ENCODE data around the gene MYO10.
"Not testable (repeated sequence)": the region's sequence is repeated elsewhere in the genome, so short reads cannot be mapped to it uniquely, and the experiment has no call there.

The MYO10 gene

DNA sequence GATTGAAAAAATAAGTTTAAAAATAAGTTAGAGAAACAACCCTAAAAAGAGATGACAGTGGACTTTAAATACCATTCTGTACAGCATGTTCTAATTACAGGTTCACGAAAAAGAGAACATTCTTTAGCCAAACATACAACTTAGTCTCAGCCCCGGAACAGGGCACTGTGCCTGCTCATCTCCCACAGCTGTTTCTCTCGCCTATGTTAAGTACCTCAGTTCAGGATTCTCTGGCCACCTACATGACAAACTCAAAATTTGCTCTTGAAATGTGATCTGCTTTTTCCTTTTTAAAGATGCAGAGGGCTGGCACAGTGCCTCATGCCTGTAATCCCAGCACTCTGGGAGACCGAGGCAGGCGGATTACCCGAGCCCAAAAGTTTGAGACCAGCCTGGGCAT lies 52.3 kb downstream of the MYO10 start:
- no peak for DNase-seq

DNA sequence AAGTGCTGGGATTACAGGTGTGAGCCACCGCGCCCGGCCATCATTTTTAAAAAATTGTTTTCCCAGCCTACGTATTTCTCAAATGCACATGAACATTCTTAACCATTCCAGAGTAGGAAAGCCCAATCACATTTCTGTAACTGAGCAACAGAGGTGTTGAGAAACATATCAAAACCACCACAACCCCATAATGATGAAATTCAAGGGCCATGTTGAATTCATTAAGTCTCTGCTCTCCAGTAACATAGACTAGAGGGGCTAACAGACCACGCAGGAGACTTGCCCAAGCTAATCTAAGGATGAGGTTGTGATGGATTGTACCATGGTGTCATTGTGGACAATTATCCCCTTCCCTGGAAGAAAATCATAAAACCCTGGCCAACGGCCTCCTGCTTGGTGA lies 52.9 kb downstream of the MYO10 start:
- no peak for DNase-seq

DNA sequence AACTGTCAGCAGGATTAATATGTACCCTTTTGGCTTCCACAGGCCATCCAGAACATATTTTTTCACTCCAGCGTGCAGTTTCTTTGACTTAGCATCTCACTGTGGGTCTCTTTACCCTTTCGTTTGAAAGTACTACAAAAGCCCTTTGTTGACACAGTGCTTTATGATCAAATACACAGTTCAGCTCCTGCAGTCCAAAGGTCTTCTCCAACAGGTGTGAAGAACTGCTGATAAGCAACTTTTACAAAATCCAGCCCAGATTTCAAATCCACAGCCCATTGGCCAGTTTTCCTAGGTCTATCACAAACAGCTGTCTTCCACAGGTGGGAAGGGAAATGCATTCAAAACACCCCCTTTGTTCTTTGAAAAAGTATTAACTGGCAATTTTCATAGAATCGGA lies 54.8 kb downstream of the MYO10 start:
- no peak for DNase-seq

DNA sequence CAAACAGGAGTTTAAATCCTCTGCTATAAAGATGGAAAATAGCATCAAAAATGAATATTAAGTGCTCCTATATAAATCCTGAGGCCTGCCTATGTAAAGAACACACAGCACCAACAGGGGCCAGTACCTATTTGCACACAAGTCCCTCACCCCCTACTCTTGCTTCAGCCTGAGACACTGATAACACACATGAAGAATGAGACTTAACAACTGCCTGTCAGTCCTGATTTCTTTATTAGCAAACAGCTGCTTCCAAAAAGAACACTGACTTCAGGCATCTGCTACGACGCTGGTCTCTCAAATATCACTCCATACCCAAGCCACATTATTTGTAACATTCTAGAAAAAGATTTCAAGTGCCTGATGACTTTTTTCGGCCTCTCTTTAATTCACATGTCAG lies 55.5 kb downstream of the MYO10 start:
- no peak for DNase-seq

DNA sequence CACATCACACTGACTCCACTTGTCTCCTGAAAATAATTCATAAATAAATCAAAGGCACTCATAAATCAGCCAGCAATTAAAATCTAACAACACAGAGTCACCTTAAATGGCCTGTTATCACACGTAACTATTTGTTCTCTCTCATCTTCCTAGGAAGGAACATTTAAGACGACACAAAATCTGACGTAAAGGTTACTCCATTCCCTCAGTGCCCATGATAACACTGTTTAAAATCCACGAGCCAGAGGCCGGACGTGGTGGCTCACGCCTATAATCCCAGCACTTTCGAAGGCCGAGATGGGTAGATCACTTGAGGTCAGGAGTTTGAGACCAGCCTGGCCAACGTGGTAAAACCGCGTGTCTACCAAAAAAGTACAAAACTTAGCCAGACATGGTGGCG lies 56.4 kb downstream of the MYO10 start:
- no peak for DNase-seq

DNA sequence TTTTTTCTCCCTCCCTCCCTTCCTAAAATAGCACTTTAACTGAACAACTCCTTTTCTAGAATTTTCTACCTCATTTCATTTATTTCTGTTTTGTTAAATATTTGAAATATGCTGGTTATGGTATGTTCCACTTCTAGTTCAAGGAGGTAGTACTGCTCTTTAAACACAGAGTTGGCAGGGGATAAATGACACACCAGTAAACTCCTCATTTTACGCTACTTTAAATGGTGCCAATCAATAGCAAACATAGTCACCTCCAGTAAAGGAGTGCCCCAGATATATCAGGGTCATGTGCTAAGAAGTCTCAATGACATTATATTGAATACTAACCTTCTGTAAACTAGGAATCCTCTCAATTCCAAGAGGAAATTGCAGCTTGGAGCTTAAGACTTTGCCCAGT lies 56.9 kb downstream of the MYO10 start:
- DNase-seq = no peak

DNA sequence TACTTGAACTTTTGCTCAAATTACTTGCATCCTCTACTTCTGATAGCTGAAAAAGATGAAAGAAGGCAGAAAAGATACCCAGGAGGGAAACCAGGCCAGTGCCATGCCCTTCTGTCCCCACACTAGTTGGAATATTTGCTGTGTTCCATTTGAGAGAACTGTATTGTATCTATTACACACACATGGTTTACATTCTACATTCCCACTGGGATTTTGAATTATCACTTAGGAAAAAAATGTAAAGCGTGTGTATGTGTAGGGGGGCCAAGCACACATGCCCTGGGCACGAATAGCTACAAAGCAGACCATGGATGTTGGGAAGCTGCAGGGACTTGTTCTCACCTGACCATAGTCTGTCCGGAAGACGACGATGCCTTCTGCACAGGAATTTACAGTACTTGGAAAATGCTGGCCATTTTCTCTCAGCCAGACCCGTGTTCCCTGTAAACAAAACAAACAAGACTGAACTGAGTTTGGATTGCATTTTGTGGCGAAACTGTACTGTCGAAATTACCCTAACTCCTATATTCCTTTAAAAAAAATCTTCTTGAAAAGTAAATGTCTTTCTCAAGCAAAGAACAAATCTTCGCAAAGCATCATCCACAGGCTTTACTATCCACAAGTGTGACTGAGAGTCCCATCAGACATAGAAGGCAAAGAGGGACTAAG lies 58.7 kb downstream of the MYO10 start:
- no peak for DNase-seq

DNA sequence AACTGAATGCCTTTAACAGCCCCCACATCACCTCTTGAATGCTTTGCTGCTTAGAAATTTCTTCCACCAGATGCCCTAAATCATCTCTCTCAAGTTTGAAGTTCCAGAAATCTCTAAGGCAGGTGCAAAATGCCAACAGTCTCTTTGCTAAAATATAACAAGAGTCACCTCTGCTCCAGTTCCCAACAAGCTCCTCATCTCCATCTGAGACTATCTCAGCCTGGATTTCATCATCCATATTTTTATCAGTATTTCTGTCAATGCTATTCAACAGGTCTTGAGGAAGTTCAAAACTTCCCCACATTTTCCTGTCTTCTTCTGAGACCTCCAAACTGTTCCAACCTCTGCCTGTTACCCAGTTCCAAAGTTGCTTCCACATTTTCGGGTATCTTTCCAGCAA lies 61.7 kb downstream of the MYO10 start:
- DNase-seq = not testable (repeated sequence)

DNA sequence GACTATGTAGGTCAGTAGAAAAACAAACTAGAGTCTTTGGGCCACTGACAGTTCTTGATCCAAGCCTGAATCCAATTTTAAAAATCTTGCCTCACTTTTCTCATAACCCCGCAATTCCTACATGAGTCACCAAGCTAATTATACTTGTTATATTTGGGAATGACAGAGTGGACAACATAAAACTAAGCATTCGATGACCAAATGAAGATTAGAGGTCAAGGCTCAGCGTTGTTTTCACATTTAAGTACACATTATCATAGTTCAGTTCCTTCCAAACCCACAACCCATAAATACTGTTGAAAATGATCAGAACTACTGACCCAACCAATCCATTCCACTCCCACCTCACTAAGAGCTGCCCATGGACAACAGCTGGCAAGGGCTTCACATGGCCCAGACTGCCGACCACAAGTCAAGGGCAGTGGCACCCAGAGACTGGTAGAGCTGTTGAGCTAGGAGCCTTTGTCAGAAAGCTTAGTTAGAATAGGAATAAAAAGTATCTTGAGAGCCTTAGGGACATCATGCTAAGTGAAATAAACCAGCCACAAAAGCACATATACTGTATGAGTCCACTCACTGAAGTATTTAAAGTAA lies 64.2 kb downstream of the MYO10 start:
- DNase-seq = no peak

DNA sequence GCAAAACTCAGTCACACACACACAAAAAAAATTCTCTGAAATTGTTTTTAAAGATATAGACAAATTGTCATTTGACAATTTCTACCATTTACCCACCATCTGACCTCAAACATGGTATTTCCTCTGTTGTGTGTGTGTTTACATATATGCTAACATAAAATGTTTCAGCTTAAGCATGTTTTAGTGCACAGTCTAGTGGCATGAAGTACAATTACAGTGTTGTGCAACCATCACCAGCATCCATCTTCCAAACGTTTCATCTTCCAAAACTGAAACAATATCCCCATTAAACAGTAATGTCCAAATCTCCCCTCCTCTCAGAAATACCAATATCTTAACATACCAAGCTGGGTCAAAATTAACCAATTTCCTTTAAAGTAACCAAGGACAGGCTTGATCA lies 65.2 kb downstream of the MYO10 start:
- no peak for DNase-seq

DNA sequence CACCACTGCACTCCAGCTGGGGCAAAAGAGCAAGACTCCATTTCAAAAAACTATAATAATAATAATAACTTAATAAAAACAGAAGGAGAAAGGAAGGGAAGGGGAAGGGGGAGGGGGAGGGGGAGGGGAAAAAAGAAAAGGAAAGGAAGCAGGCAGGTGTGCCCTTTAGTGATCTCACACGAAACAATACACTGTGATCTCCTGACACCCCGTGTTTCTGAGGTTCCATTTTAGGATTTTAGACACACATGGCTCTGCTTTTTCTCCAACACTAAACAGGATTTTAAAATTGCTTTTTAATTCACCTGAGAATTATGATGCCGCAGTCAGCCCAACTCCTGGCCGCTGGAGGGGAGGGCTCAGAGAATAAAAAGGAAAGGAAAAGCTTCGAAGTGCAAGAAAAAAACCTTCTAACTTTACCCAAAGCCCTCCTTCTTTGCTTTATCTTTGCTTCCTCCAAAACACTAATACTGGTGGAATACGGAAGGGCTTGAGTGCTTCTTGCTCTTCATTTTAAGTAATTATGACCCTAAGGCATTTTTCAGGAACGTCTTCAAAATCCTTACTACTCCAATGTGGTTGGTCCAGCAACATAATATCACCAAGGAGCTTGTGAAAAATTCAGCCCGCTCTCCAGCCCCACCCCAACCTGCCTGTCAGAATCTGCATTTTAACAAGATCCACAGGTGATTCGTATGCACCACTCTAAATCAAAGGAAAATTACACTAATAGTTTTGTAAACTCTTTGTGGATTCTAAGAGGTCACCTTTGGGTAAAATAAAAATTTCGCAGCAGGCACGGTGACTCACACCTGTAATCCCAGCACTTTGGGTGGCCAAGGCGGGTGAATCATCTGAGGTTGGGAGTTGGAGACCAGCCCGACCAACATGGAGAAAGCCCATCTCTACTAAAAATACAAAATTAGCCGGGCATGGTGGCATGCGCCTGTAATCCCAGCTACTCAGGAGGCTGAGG lies 66.0 kb downstream of the MYO10 start:
- no peak for DNase-seq

DNA sequence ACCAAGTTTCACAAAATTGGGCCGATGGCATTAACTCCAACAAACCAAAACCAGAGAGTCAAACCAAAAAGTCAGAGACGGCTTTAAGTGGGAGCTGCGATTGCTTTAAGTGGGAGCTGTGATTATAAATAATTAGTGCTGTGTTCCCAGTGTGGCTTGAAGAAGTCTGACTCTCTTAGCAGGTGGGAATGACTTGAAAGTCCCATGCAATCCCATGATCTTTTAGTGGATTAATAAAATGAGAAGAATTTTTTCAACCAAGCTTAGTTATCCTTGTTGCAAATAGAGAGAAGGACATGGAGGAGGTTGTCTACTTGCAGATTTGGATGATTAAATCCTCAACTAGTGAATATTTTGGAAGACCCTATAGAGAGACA lies 68.5 kb downstream of the MYO10 start:
- no peak for DNase-seq

DNA sequence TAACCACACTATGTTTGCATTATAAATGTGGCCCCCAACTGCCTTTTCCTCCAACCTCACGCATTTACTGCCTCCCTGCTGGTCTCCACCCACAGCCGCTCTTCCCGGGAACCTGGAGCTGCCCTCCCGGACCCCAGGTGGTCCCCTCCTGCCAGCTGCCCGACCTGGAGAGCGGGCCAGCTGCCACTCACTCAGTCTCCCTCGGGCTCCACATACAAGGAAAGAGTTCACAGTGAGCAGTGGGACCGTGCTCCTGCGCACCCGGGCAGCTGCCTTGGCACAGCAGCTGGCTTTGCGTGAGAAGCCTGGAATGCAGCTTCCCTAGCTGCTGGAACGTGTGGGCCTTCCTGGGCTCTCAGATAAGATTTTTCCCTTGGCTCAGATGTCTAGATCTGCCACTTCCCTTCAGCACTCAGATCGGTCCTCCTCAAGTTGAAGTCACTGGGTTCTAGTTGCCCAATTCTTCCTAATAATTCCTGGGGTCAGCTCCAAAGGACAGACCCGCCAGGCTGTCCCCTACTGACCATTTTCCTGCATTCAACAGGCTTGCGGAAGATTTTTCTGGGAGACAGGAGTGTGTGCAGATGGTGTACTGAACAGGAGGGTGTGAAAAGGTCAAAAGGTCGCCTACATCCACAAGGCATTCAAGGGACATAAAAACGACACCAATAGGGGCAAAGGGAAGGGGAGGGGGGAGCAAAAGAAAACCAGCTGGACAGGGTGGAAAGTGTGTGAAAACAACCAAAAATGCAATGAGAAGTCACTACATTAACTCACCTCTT lies 69.1 kb downstream of the MYO10 start:
- no peak for DNase-seq

DNA sequence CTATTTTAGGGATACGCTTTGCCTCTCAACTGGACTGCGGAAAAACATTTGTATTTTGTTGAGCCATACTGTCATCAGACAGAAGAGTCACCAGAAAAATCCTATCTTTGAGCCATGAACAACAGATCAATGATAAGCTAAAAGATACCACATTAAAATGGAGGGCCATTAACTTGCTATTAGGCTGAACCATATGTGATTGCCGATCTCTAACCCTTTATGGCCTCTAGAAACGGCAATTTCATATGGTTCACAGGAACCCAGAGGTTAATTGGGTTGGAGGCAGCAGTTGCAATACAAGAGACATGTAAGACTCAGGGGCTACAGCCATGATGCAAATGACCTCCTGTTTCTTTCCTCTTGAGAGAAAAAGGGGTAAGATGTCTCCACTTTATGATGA lies 69.8 kb downstream of the MYO10 start:
- DNase-seq = no peak

DNA sequence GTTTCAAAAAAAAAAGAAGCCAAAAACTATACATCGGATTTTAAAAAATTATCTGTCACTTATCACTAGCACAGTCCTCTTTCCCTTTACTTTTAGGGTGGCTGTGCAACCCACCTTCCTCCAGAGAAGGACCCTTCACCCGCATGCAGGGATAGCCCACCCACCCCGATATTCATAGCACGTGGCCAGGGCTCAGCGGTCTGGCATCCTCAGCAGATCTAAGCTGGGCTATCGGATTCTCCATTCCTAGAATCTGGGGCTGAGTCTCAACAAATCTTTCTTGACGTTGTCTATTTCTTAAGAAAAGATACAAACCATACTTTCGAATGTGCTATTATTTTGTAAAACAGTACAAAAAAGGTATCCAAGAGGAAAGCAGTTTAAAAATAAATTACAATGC lies 70.9 kb downstream of the MYO10 start:
- no peak for DNase-seq

DNA sequence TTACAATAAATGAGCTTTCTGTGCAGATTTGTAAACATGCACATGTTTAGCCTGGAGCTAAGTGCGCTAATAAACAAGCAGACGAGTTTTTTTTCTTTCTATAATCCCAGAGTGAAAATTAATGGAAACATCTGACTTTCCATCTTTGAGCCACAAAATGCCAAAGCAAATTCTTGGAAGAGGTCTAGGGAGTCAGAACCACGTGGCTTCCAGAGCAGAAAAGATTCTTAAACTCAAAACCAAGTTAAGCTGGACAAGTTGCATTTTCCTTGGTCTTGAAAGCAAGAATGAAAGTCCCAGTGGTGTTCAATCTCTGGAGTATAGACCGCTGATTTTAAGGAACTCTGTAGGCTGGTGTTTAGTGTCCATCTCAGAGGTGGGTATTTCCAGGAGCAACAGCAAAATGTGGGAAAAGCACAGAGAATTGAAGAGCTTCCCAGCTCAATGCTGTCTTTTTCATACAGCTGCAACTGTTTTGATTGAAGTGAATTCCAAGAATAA lies 71.4 kb downstream of the MYO10 start:
- DNase-seq = no peak

DNA sequence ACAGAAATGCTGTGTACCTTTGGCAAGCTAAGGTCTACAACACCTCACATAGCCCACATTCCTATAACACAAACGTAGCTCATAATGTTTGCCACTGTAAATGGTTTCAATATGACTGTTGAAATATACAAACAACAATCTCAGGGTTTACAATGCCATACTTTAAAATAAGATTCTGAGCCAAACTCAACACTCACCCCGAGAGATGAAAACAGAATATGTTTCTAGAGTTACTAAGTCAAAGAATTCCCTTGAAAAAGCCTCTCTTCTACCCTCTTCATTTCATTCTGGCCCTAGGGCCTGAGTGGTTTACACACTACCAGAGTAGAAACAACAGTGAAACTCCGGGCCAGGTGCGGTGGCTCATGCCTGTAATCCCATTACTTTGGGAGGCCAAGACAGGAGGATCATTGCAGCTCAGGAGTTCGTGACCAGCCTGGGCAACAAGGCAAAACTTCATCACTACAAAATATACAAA lies 72.6 kb downstream of the MYO10 start:
- DNase-seq = no peak

DNA sequence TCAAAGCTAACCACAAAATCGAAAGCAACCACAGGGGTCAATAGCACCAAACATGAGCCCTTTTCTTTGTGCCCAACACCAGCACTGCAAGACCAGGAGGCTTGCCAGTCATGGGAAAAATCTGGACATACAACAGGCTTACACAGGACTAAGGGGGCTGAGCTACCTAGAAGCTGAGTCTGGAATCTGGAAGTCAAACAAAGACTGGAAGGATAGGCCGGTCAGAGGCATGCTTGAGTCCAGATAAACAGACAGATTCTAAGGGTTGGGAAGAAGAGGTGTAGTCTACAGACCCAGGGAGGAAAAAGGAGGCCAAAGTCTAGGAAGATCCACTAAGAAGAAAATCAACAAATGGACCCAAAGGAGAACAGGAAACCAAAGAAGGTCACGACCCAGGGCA lies 73.3 kb downstream of the MYO10 start:
- DNase-seq = no peak

DNA sequence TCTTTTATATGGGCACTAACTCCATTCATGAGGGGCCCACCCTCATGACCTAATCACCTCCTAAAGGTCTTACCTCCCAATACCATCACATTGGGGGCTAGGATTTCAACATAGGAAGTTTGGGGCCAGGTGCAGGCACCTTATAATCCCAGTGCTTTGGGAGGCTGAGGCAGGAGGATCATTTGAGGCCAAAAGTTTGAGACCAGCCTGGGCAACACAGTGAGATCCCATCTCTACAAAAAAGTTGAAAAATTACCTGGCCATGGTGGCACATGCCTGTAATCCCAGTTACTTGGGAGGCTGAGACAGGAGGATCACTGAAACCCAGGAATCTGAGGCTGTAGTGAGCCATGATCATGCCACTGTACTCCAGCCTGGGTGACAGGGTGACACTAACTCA lies 76.7 kb downstream of the MYO10 start:
- no peak for DNase-seq

DNA sequence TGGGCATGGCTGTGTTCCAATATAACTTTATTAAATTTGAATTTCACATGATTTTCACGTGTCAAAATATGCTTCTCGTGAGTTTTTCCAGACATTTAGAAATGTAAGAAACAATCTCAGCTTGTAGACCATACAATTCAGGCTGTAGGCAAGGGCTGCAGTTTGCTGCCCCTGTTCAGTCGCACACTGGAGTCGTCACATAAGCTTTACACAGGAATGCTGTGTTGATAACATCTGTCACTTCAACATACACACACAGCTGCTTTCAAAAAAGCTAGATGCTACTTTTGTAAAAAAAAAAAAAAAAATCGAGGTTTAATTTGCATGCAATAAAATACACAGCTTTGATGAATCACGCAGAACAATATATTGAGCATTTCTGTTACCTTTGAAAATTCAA lies 77.9 kb downstream of the MYO10 start:
- DNase-seq = no peak

DNA sequence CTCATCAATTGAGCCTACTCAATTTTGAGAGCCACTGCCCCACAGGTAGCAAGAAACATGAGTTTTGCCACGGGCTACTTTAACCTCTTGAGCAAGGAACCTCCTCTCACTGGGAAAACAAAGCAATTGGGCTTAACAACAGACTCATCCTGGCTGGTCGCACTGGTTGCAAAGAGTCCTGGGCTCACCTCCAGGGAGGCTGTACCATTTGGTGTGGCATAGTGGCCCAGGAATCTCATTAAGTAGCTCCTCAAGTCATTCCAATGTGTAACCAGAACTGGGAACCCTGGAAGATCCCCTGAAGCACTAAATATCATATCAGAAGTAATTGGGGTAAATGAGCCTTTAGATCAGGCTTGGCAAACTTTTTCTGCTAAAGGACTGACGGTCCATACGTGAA lies 78.5 kb downstream of the MYO10 start:
- DNase-seq = no peak

DNA sequence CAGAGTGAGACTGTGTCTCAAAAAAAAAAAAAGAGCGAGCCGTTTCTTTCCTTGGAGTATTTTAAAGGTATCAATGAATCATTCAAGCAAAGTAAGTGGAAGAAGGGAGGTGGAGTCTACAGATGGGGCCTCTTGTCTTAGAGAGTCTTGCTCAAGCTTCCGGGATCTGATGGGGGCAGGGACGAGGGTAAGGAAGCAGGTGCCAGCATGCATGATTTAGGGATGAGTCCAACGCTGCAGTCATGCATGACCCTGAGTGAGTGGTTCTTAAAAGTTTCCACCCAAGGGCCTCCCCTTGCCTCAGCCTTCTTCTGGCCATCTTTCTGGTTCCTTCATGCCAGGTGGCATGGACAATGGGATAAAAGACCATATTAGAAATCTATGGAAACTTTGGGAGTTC lies 79.6 kb downstream of the MYO10 start:
- no peak for DNase-seq

DNA sequence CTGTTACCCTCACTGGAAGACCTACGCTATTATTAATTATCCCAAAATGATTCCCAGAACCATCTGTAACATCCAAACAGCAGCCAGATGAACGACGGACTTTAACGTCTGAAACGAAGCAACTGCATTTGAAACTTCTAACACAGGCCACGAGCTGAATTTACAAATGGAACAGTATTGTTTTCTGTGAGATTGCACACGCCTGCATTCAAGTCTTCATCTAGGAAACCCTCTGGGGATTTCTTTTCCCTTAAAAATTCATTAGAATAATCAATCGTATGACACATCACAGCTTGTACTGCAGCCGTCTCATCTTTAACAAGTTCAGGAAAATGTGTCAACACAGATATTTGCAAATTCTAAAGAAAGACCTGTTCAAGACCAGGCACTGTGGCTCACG lies 80.2 kb downstream of the MYO10 start:
- no peak for DNase-seq
